ENCODE data around the gene COASY. TPM values are rescaled to one million over a fixed set of nuclear protein-coding genes. Genes with fewer than 3 reads are reported as not detected.

Gene COASY
- total and polyA plus RNA-seq, 2 of the 4 experiments (the other 2 are of a cell fraction): 10.6 to 44.0 TPM

Small RNAs within 50 kb of the gene (microRNA-seq; reads per million reads assigned to microRNA genes)
- 3.3 reads per million for gene MIR5010 (ENCODE audit: unreplicated experiment)

Other genes with a start within 250 kb of the COASY start
- gene STAT3, start 173.7 kb upstream of the COASY start, total RNA-seq (2012; rRNA removed): 61.9 and 66.3 TPM in 2 replicates
- 47.2 and 48.0 TPM in 2 replicates for gene STAT3, start 173.7 kb upstream of the COASY start, polyA plus RNA-seq (2012; rRNA removed)
- 556 and 644 TPM in 2 replicates for gene CAVIN1, start 138.9 kb upstream of the COASY start, total RNA-seq (2012; rRNA removed)
- gene CAVIN1, start 138.9 kb upstream of the COASY start, polyA plus RNA-seq (2012; rRNA removed): 491 and 533 TPM in 2 replicates
- 18.8 and 23.6 TPM in 2 replicates for gene ATP6V0A1, start 103.3 kb upstream of the COASY start, total RNA-seq (2012; rRNA removed)
- gene ATP6V0A1, start 103.3 kb upstream of the COASY start, polyA plus RNA-seq (2012; rRNA removed): 34.0 and 36.2 TPM in 2 replicates
- 6.5 and 7.5 TPM in 2 replicates for gene NAGLU, start 25.9 kb upstream of the COASY start, total RNA-seq (2012; rRNA removed)
- 29.2 TPM in 2 replicates for gene NAGLU, start 25.9 kb upstream of the COASY start, polyA plus RNA-seq (2012; rRNA removed)
- gene HSD17B1, start 9.2 kb upstream of the COASY start, total RNA-seq (2012; rRNA removed): 0.56 and 0.72 TPM in 2 replicates
- 1.4 and 2.9 TPM in 2 replicates for gene HSD17B1, start 9.2 kb upstream of the COASY start, polyA plus RNA-seq (2012; rRNA removed)
- 37.5 and 37.8 TPM in 2 replicates for gene MLX, start 5.0 kb downstream of the COASY start, total RNA-seq (2012; rRNA removed)
- 45.5 and 45.6 TPM in 2 replicates for gene MLX, start 5.0 kb downstream of the COASY start, polyA plus RNA-seq (2012; rRNA removed)
- gene PSMC3IP, start 15.6 kb downstream of the COASY start, total RNA-seq (2012; rRNA removed): 5.6 and 8.9 TPM in 2 replicates
- gene PSMC3IP, start 15.6 kb downstream of the COASY start, polyA plus RNA-seq (2012; rRNA removed): 9.8 and 11.1 TPM in 2 replicates
- gene RETREG3, start 47.2 kb downstream of the COASY start, total RNA-seq (2012; rRNA removed): 44.1 and 47.2 TPM in 2 replicates
- gene RETREG3, start 47.2 kb downstream of the COASY start, polyA plus RNA-seq (2012; rRNA removed): 18.1 and 24.4 TPM in 2 replicates
- gene TUBG1, start 47.5 kb downstream of the COASY start, total RNA-seq (2012; rRNA removed): 38.9 and 42.5 TPM in 2 replicates
- gene TUBG1, start 47.5 kb downstream of the COASY start, polyA plus RNA-seq (2012; rRNA removed): 93.8 and 94.5 TPM in 2 replicates
- gene TUBG2, start 97.1 kb downstream of the COASY start, total RNA-seq (2012; rRNA removed): 3.3 and 3.6 TPM in 2 replicates
- 19.4 and 24.6 TPM in 2 replicates for gene TUBG2, start 97.1 kb downstream of the COASY start, polyA plus RNA-seq (2012; rRNA removed)
- gene PLEKHH3, start 114.8 kb downstream of the COASY start, total RNA-seq (2012; rRNA removed): 2.5 and 2.9 TPM in 2 replicates
- 10.5 and 13.2 TPM in 2 replicates for gene PLEKHH3, start 114.8 kb downstream of the COASY start, polyA plus RNA-seq (2012; rRNA removed)
- gene CCR10, start 119.7 kb downstream of the COASY start, total RNA-seq (2012; rRNA removed): 0.36 and 0.56 TPM in 2 replicates
- 2.4 and 3.0 TPM in 2 replicates for gene CCR10, start 119.7 kb downstream of the COASY start, polyA plus RNA-seq (2012; rRNA removed)
- 10.6 and 12.2 TPM in 2 replicates for gene CNTNAP1, start 120.4 kb downstream of the COASY start, total RNA-seq (2012; rRNA removed)
- 72.2 and 77.0 TPM in 2 replicates for gene CNTNAP1, start 120.4 kb downstream of the COASY start, polyA plus RNA-seq (2012; rRNA removed)
- 17.6 and 18.6 TPM in 2 replicates for gene EZH1, start 182.9 kb downstream of the COASY start, total RNA-seq (2012; rRNA removed)
- gene EZH1, start 182.9 kb downstream of the COASY start, polyA plus RNA-seq (2012; rRNA removed): 21.1 and 27.3 TPM in 2 replicates
- 0.18 and 0.28 TPM in 2 replicates for gene RAMP2, start 199.1 kb downstream of the COASY start, total RNA-seq (2012; rRNA removed)
- gene RAMP2, start 199.1 kb downstream of the COASY start, polyA plus RNA-seq (2012; rRNA removed): 1.6 and 2.5 TPM in 2 replicates
- 71.3 and 78.3 TPM in 2 replicates for gene VPS25, start 211.3 kb downstream of the COASY start, total RNA-seq (2012; rRNA removed)
- gene VPS25, start 211.3 kb downstream of the COASY start, polyA plus RNA-seq (2012; rRNA removed): 127 and 130 TPM in 2 replicates
- gene WNK4, start 218.5 kb downstream of the COASY start, total RNA-seq (2012; rRNA removed): 1.3 and 1.9 TPM in 2 replicates
- gene WNK4, start 218.5 kb downstream of the COASY start, polyA plus RNA-seq (2012; rRNA removed): 15.1 and 16.2 TPM in 2 replicates
- gene COA3, start 236.6 kb downstream of the COASY start, total RNA-seq (2012; rRNA removed): 50.5 and 78.1 TPM in 2 replicates
- 66.8 and 75.9 TPM in 2 replicates for gene COA3, start 236.6 kb downstream of the COASY start, polyA plus RNA-seq (2012; rRNA removed)
- not detected in 2 replicates for gene CNTD1, start 236.7 kb downstream of the COASY start, total RNA-seq (2012; rRNA removed)
- gene CNTD1, start 236.7 kb downstream of the COASY start, polyA plus RNA-seq (2012; rRNA removed): not detected in 2 replicates

Data from IMR-90 (cell line).